Activated effector memory CD4-positive, alpha-beta T cell treated with Interleukin-2 at 50 U/mL for 16 hours (primary cell): ENCODE results near the gene DNTTIP2.
"Not testable (repeated sequence)": the region's sequence is repeated elsewhere in the genome, so short reads cannot be mapped to it uniquely, and the experiment has no call there.

Experiments
- DNase-seq: peaks from one replicate; pipeline ENCODE4 v3.0.0-alpha.2; 2020

DNTTIP2 gene, protein sequence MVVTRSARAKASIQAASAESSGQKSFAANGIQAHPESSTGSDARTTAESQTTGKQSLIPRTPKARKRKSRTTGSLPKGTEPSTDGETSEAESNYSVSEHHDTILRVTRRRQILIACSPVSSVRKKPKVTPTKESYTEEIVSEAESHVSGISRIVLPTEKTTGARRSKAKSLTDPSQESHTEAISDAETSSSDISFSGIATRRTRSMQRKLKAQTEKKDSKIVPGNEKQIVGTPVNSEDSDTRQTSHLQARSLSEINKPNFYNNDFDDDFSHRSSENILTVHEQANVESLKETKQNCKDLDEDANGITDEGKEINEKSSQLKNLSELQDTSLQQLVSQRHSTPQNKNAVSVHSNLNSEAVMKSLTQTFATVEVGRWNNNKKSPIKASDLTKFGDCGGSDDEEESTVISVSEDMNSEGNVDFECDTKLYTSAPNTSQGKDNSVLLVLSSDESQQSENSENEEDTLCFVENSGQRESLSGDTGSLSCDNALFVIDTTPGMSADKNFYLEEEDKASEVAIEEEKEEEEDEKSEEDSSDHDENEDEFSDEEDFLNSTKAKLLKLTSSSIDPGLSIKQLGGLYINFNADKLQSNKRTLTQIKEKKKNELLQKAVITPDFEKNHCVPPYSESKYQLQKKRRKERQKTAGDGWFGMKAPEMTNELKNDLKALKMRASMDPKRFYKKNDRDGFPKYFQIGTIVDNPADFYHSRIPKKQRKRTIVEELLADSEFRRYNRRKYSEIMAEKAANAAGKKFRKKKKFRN

DNA sequence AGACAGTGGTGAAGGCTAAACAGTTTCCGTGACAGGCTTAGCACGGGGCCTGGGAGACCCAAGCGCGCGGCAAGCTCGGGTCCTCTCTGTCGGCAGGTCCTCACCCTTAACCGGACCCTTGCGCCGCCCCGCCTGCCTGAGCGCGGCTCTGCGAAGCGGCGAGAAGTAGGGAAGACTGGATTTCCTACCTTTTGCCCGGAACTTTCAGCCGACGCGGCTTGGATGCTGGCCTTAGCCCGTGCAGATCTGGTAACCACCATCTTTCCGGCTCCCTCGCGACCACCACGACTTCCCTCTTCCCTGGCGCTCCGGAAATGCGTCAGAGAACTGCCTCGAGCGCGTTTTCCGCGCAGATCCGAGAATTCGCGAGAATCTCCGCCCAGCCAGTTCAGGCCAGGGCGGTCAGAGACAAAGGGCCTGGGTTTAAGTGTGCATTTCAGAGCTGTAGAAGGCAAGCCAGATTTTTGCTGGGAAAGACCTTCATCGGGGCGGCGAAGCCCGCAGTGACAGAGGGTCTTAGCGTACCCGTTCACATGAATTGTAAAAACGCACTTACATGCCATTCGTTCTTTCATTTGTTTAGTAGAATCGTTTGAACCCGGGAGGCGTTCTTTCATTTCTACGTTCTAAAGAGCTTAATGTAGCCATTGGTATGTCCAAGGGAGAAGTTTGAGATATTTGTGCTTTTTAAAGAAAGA lies at the start of gene DNTTIP2:
DNTTIP2 (minus strand) TSS at position 318 of the 698 bp plus-strand sequence; CDS start at position 260, 58 bp downstream.
- peak; percentile 81 for DNase-seq

DNA sequence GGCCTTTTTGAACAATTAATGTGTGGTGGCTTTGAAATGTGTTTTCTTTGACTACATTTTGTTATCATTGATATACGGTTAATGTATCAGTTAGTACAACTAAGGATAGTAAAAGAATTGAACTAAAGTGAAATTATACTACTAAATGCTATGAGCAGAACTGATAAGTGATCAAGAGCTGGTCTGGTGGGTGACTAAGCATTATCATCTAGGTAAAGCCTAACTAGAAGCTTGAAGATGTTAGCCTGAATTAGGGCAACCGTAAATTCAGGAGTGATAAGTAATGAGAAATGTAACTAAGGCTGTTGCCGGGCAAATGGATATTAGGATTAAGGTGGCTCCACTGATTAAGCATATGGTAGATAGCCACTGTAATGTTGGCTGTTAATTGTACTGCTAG lies 46.2 kb upstream of the DNTTIP2 start:
- no peak for DNase-seq

DNA sequence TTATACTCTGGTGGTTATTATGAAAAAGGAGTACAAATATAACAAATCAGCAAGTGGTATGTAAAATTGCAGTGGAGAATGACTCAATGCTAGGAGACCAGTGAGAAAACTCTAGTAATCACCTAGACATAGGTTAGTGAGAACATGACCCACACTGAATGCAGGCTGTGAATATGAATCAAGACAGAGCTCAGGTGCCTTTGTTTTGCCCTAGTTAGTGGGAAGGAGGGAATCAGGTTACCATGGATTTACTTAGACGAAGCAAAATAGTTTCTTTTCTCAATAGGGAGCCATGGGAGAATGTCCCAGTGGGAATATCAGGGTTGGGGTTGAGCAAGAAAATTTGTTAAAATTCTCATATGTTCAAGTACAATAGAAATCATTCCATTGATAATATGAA lies 40.8 kb upstream of the DNTTIP2 start:
- DNase-seq, result no peak

DNA sequence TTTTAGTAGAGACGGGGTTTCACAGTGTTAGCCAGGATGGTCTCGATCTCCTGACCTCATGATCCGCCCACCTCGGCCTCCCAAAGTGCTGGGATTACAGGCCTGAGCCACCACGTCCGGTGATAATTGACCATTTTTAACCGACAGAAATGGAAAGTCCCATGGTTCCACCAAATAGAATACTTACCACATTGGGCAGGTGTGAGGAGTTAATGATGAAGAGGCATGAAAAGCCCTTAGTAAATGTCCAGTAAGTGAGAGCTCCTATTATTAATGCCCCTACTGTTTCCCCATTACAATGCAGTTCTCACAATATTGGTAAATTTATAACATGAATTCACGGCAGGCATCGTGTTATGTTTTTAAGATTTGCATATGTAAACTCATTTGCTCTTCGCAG lies 38.3 kb upstream of the DNTTIP2 start:
- no peak for DNase-seq

DNA sequence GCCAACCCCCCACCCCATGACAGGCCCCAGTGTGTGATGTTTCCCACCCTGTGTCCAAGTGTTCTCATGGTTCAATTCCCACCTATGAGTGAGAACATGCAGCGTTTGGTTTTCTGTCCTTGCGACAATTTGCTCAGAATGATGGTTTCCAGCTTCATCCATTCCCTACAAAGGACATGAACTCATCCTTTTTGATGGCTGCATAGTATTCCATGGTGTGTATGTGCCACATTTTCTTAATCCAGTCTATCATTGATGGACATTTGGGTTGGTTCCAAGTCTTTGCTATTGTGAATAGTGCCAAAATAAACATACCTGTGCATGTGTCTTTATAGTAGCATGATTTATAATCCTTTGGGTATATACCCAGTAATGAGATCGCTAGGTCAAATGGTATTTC lies 31.9 kb upstream of the DNTTIP2 start:
- DNase-seq, result not testable (repeated sequence)

DNA sequence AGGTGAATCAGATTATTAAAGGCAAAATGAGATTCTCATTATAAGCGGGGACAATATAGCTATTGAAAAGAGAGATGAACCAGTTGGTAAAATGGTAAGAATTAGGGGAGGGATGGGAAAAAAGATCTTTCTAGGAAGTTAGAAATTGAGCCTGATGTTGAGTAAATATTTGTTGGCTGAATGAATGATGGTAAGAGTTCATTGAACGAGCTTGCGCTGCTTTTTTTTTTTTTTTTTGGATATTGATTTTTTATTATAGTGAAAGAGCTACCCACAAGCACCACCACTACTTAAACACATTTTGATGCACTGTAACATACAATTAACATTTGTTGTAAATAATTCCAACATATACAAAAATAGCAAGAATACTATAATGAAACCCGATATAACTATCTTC lies 31.3 kb upstream of the DNTTIP2 start:
- DNase-seq, result no peak

DNA sequence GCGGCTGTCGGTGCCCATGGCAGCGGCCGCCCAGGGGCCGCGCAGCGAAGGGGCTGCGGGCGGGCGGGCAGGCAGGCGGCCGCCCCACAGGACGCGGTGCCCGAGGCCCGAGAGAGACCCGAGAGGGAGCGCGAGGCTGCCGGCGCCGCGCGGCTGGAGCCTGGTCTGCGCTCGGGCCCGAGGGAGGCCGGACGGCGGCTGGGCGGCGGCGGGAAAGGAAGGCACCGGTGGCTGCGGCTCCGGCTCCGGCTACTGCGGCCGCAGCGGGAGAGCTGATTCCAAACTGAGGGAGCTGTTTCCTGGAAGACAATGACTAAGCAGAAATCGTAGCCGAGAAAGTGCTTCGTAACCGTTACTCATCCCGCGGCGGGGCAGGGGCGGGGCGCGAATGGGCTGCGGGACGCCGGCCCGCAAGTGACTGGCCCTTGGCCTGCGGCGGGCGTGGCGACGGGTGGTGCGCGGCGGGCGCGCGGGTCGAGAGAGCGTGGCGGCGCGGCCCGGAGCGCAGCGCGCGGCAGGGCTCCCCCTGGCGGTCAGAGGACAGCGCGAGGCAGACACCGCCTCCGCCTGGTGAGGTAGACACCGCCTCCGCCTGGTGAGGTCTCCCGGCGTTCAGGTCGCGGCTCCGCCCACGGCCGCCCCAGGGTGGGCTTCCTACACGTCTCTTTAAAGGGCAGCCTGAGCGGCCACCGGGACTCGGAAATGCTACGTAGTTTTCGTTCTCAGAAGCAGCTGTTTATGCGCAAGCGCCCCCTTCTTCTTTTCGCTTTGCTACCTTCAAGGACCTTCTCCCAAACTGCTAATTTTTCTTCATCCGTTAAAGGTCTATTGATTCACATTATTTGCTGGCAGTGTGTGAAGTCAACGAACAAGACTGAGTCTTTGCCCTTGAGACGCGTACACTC lies 30.4 kb upstream of the DNTTIP2 start, which contains the start of gene GCLM:
GCLM (minus strand) TSS at position 285 of the 905 bp plus-strand sequence; CDS start at position 18, 267 bp downstream.
- DNase-seq, result peak; percentile 86

DNA sequence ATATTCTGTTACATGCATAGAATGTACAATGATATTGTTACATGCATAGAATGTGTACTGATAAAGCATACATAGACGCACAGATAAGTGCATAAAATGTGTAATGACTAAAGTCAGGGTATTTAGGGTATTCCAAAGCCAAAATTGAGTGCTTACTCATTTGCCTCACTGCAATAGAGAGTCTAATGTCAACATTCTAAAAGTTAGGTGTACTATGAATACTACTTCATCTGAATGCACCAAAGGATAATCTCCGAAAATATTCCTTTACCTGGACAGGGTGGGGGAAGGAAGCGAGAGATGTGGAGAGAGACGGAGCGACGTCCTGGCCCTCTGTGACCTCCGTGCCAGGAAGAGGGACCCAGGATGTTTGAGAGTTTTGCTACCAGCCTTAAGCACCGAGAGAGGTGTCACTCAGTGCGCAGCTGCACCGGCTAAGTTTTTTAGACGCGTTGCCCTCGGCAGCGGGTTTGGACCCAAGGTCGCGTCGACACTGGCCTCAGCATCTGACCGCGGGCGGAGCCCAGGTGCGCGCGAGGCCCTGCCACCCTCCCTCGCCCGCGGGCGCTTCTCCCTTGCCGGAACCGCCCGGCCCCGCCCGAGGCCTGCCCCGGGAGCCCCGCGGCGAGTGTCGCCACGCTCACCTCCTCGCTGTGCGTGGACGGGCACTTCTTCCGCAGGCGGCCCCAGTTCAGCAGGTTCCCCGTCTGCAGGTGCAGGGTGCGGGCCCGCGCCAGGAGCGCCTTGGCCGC lies 29.6 kb upstream of the DNTTIP2 start:
- peak; percentile 47 for DNase-seq

DNA sequence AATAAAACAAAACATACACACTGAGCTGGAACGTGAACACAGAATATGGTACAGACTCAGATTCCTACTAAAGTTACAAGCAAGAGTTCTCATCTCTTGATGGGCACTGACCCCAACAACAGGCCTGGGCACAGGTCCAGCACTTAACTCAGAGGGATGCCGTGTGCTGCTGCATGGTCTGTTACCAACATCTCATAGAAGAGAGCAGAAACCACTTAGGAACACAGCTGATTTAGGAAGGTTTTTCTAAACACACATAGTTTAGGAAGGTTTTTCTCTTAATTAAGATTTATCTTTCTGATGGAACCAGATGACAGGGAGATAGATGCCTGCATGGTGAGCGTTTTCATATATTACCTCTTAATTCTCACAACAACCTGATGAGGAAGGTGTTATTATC lies 28.7 kb upstream of the DNTTIP2 start:
- DNase-seq, result no peak

DNA sequence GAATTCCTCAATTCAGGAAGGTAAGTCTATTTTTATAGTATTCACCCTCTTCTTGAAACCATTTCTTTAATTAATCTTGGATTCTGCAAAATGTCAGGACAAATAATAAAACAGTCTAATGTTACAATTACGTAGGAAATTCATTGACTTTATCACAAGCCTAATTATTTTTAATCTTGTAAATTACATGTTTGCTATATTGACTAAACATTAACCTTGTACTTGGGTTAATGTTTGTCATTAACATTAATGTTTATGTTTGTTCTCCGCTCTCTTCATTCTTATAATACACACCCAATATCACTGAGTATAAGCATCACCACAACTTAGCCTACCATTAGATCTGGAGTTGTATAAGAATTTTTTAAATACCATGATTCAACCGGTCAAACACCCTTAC lies 27.5 kb upstream of the DNTTIP2 start:
- no peak for DNase-seq

DNA sequence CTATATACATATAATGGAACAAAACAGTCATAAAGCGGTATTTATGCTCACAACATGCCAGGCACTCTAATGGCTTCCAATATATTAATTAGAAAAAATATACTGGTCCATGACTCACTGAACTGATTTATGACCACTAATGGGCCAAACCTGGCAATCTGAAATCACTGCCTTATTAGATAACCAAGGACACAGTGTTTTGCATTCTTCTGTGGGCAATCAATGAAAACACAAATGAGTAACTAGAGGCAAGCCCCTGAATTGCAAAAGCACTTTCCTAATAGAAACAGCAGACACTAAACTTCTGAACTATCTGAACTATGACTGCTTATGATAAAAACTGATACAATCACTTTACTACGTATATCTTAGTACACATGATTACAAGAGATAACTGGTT lies 26.7 kb upstream of the DNTTIP2 start:
- DNase-seq, result no peak

DNA sequence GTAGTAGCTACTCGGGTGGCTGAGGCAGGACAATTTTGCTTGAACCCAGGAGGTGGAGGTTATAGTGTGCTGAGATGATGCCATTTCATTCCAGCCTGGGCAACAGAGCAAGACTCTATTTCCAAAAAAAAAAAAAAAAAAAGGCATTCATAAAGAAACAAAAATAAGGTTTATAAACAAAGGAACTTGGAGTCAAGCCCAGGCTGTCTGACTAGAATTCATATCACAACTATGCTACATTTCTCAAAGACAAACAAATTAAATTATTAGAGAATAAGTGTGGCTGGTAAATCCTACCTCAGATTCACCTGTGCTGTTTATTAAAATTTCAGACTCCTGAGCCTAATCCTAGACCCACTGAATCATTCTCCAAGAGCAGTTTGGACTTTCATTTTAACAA lies 26.0 kb upstream of the DNTTIP2 start:
- DNase-seq, result no peak

DNA sequence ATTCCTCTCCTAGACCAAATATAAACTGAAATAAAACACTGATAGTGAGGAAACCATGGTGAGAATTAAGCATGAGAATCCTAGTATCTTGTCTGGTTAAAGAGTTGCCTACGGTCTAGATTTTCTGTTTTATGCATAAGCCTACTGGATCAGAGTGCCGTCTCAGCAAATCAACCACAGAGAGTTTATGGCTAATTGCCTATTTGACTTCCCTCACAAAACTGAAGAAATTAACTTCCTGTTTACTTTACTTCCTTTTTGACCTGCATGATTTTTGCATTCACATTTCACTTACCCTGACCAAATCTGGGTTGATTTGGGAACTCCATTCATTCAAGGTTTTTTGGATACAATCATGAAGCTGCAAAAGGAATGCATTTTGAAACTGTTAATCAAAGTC lies 25.2 kb upstream of the DNTTIP2 start:
- no peak for DNase-seq

DNA sequence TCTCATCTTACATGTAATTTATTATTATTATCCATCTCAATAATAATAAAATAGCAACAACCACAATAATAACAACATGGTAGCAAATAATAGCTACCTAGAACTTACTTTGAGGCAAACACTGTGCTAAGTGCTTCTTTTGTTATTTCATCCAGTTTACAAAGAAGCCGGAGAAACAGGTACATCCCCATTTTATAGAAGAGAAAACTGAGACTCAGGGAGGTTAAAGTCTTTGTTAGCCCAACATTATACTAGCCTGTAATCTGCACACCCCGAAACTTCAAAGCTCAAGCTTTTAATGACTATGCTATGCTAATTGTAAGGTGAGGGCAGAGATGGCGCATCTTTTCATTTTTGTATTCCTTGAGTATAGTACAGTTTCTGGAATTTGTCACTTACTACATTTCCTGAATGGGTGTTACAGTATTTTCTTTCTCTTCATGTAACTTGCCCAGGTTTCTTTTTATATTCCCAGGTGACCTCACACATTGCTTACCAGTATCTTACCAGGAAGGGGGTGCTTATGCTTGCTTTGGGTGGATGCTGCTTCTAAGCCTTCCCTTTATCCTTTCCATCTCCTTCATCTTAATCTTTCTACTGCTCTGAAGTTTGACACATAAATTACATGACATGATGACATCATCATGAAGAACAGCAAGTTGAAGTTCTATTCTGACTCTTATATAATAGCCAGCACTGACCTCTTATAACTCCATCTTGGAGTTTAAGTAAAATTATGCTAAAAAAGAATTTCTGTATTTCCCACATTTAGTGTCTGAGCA lies 21.9 kb upstream of the DNTTIP2 start:
- DNase-seq, result no peak

DNA sequence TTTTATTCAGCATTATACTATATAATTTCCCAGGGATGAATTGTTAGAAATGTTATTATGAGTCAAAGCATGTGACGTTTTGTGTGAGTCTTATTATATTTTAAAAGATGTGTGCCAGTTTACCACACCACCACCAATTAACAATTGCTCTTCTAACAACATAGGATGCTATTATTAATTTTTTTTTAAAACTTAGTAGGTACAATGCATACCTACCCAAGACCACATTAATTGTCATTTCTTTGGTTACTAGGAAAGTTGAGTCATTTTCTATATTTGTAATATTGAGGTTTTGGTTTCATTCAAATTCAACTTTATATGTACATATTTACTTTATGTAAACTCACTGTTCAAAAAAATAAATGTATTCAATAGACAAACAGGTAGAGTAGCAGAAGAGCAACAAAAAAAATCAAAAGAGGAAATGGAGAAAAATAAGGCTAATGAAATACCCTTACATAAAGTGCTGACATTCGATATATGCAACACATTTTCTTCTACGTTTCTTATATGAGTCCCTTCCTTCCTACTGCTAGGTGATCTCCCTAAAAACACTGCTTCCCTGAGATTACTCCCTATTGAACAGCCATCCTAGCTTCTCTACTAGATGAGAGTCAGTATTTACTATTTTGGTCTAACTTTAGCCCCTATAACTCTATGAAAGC lies 20.7 kb upstream of the DNTTIP2 start:
- DNase-seq, result no peak

DNA sequence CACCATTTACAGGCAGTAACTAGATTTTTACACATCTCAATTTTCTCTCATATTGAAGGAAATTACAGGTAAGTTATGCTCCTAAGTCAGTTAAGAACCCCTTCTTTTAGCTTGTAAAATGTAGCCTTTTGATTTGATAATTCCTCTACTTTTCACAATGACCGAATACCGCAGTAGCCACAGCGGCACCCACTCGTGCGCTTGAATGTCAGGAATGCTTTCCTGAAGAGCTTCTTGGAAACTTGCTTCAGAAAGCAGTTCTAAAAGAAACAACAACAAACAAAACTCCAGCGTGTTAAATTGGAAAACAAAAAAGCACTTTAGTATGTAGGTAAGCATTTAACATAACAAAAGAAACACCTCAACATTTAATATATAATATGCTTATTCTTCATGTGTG lies 9.9 kb upstream of the DNTTIP2 start:
- DNase-seq, result no peak

DNA sequence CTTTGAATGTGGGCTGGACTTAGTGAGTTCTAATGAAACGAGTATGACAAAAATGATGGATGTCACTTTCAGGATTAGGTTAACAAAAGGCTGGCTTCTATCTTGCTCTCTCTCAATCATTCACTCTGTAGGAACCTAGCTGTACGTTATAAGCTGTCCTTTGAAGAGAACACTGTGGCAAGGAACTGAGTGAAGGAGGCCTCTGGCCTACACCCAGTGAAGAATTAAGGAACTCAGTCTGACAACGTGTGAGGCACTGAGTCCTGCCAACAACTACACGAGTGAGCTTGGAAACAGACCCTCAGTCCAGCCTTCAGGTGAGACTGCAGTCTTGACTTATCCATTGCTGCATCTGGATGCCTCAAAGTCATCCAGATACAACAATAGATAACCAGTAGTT lies 3.3 kb upstream of the DNTTIP2 start:
- DNase-seq, result no peak

DNA sequence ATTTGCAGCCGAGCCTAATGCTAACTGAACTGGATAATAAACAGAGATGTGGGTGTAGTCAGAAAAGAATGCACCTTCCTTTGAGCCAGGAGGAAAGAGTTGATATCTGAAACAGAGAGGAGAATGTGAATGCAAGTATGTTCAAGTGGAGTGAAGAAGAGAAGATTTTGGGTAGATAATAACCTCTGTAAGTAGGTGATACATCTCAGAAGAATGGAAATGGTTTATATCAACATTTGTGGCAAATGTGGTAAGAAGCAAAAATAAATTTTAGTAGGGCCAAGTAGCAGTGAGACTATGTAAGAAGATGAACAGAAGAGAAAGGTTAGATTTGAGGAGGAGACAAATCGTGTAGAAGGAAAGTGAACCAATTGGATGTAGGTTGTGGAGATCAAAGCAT lies 1.7 kb upstream of the DNTTIP2 start:
- DNase-seq, result no peak

DNA sequence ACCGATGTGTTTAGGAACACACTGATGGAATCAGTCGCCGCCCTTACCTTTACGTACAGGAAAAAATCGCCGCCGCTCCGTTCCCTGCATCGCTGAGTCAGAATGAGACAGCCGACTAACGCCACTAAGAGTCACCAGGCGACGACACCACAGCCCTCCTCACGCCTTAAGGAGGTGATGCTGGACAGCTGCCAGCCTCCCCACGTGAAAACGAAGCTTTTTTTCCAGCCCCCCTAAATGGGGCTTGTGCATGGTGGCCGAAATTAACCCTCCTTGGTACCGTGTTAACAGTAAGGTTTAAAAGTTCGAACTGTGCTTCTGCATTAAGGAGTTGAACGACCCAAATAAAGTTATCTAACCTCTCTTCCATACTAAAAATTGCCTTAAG lies 511 bp downstream of the DNTTIP2 start:
- peak; percentile 48 for DNase-seq

DNA sequence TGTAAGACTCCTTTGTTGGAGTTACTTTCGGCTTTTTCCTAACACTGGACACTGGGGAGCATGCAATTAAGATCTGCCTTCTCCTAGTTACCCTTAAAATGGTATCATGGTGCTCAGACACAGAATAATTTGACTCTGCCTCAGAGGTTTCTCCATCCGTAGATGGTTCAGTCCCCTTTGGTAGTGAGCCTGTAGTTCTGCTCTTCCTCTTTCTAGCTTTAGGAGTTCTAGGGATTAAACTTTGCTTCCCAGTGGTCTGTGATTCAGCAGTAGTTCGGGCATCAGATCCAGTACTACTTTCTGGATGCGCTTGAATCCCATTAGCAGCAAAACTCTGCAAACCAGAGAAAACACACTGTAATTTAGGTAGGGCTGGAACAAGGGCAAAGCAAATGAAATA lies 1.5 kb downstream of the DNTTIP2 start:
- DNase-seq, result no peak
